Hepatocyte (in vitro differentiated cells): ENCODE data around the gene UNC45B.

ENCODE experiments used
- EZH2phosphoT487 ChIP-seq: fragments of 200-600 bp; sonication (generic); IDR thresholded peaks from one replicate; pipeline ENCODE4 v1.6.1; 2018; ENCODE audit warnings: antibody characterized with exemption, mild to moderate bottlenecking, low read depth, moderate library complexity; ENCODE audit not compliant: unreplicated experiment, severe bottlenecking
- TF ChIP-seq, protein P1 (sequence below): fragments of 200-600 bp; sonication (generic); IDR thresholded peaks from 2 replicates; pipeline ENCODE4 v1.5.1; 2016; ENCODE audit warnings: antibody characterized with exemption, mild to moderate bottlenecking; ENCODE audit not compliant: poor library complexity

DNA sequence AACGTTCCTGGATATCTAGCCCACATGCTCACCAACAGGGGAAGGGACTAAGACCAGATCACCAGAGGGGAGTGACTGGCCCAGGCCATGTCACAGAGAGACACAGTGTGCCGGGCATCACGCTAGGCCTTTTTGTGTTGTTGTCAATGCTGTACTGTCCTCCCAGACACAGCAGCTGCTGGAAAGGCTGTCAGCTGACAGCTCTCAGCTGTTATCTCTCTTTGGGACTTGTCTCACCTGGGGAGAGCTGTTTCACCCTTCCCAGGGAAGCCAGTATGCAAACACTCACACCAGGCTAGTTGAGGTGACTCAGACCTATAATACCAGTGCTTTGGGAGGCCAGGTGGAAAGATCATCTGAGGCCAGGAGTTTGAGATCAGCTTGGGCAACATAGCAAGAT lies 19.4 kb downstream of the UNC45B start:
- no peak for TF ChIP-seq EZH2phosphoT487
- TF ChIP-seq, protein P1, sequence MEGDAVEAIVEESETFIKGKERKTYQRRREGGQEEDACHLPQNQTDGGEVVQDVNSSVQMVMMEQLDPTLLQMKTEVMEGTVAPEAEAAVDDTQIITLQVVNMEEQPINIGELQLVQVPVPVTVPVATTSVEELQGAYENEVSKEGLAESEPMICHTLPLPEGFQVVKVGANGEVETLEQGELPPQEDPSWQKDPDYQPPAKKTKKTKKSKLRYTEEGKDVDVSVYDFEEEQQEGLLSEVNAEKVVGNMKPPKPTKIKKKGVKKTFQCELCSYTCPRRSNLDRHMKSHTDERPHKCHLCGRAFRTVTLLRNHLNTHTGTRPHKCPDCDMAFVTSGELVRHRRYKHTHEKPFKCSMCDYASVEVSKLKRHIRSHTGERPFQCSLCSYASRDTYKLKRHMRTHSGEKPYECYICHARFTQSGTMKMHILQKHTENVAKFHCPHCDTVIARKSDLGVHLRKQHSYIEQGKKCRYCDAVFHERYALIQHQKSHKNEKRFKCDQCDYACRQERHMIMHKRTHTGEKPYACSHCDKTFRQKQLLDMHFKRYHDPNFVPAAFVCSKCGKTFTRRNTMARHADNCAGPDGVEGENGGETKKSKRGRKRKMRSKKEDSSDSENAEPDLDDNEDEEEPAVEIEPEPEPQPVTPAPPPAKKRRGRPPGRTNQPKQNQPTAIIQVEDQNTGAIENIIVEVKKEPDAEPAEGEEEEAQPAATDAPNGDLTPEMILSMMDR = no peak
